ENCODE measurements around the gene GRM3.

- TF ChIP-seq EZH2 (IDR thresholded peaks at IDR 0.05; ENCODE audit: borderline replicate concordance, low read length): no peak
- TF ChIP-seq CTCF (conservative IDR thresholded peaks at IDR 0.05 in 1 of 2, IDR thresholded peaks at IDR 0.05 in 1 of 2; ENCODE audit: extremely low read depth in 1 of 2, insufficient read depth in 1 of 2, low read depth in 1 of 2, low read length in 2 of 2): no peak
Observed at GRCh38 chr7:86792260-86792659, 148.6 kb downstream of the GRM3 start.

Measured in mammary epithelial cell (primary cell).